WTC11 (cell line): Measurements from ENCODE around the gene SHROOM1.

Experiments used
- CTCF ChIP-seq: fragments of 200-600 bp; IDR thresholded peaks from 2 replicates; pipeline ENCODE4 v1.8.0; 2022; ENCODE audit warnings: antibody characterized with exemption
- E2F4 ChIP-seq: sonication (generic); formaldehyde crosslinking; IDR thresholded peaks from 2 replicates; pipeline ENCODE4 v1.8.1; 2022; ENCODE audit warnings: low read depth, mild to moderate bottlenecking, moderate library complexity, missing genetic modification reagents, borderline replicate concordance

DNA sequence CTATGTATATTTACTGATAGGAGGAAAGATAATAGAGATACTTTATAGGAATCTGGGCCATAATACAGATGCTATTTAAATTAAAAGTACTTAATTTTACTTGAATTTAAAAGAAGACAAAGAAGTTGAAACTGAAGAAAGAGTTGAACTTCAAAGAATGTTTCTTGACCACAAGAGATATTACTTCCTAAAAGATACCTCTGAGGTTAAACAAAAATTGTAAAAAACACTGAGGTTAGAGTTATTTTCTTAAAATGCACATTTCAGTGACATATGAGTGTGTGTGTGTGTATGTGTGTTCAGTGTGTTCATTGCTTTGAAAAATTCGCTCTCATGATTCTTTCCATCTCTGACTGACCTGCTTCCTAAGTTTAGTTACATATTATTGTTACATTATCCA is 49.9 kb downstream of the SHROOM1 start:
- TF ChIP-seq CTCF = no peak
- TF ChIP-seq E2F4 (CRISPR knock-in tag) = no peak
